ENCODE data around the gene DAD1.

Gene DAD1

GRCh38 chr14:22536853-22537338 is 52.1 kb downstream of the DAD1 start (continued):
- 0 out of 2 replicates have a peak, but pooled peaks have one; percentile 23 for TF ChIP-seq TSHZ1 (tag by site-specific recombination; IDR thresholded peaks at IDR 0.05; ENCODE audit: borderline replicate concordance)
- TF ChIP-seq ZNF76 (tag by site-specific recombination; IDR thresholded peaks at IDR 0.05; ENCODE audit: borderline replicate concordance, low read depth) = no peak
- peak; percentile 96 for TF ChIP-seq ZNF366 (tag by site-specific recombination; conservative IDR thresholded peaks at IDR 0.05)
- TF ChIP-seq ZNF558 (tag by site-specific recombination; IDR thresholded peaks at IDR 0.05) = peak; percentile 79
- peak; percentile 87 for TF ChIP-seq PATZ1 (tag by site-specific recombination; IDR thresholded peaks at IDR 0.05)
- no peak for TF ChIP-seq ZNF501 (tag by site-specific recombination; IDR thresholded peaks at IDR 0.05)
- TF ChIP-seq SCRT2 (tag by site-specific recombination; IDR thresholded peaks at IDR 0.05) = no peak
- no peak for TF ChIP-seq PRDM6 (tag by site-specific recombination; IDR thresholded peaks at IDR 0.05)
- no peak for TF ChIP-seq EGR2 (tag by site-specific recombination; IDR thresholded peaks at IDR 0.05; ENCODE audit: low read depth)
- no peak for TF ChIP-seq MYNN (tag by site-specific recombination; IDR thresholded peaks at IDR 0.05; ENCODE audit: borderline replicate concordance)
- 0 out of 2 replicates have a peak, but pooled peaks have one; percentile 53 for TF ChIP-seq PRDM1 (tag by site-specific recombination; IDR thresholded peaks at IDR 0.05)
- TF ChIP-seq ZNF658 (tag by site-specific recombination; IDR thresholded peaks at IDR 0.05) = no peak
- TF ChIP-seq ZNF211 (tag by site-specific recombination; IDR thresholded peaks at IDR 0.05; ENCODE audit: low read depth) = no peak
- peak; percentile 89 for TF ChIP-seq ZNF639 (tag by site-specific recombination; IDR thresholded peaks at IDR 0.05)
- TF ChIP-seq ZXDB (tag by site-specific recombination; IDR thresholded peaks at IDR 0.05) = peak; percentile 36; the same call in 1 of the 2 replicates
- TF ChIP-seq ZNF660 (tag by site-specific recombination; IDR thresholded peaks at IDR 0.05) = peak; percentile 86
- TF ChIP-seq SETDB1 (IDR thresholded peaks at IDR 0.05; ENCODE audit: insufficient read length, low read length) = peak; percentile 34
- TF ChIP-seq KLF16 (tag by site-specific recombination; IDR thresholded peaks at IDR 0.05) = 0 out of 2 replicates have a peak, but pooled peaks have one; percentile 33
- no peak for TF ChIP-seq ZNF37A (tag by site-specific recombination; IDR thresholded peaks at IDR 0.05)
- peak; percentile 58; the same call in 1 of the 2 replicates for TF ChIP-seq ZBTB20 (tag by site-specific recombination; IDR thresholded peaks at IDR 0.05)
- no peak for TF ChIP-seq YY2 (tag by site-specific recombination; IDR thresholded peaks at IDR 0.05)
- TF ChIP-seq ZNF704 (tag by site-specific recombination; IDR thresholded peaks at IDR 0.05) = no peak
- peak; percentile 82 for TF ChIP-seq ZNF629 (tag by site-specific recombination; IDR thresholded peaks at IDR 0.05)
